NCI-H1436 treated with DMSO at 0.1 percent for 48 hours (cell line): ENCODE data around the gene DPCD.
"Not testable (repeated sequence)": the region's sequence is repeated elsewhere in the genome, so short reads cannot be mapped to it uniquely, and the experiment has no call there.

Experiments
- DNase-seq: peaks from one replicate; lab custom pipeline; 2025; lab: John Stamatoyannopoulos, UW

DPCD gene

GRCh38 chr10:101619983-101620382 is 31.9 kb downstream of the DPCD start:
- no peak for DNase-seq

DNA sequence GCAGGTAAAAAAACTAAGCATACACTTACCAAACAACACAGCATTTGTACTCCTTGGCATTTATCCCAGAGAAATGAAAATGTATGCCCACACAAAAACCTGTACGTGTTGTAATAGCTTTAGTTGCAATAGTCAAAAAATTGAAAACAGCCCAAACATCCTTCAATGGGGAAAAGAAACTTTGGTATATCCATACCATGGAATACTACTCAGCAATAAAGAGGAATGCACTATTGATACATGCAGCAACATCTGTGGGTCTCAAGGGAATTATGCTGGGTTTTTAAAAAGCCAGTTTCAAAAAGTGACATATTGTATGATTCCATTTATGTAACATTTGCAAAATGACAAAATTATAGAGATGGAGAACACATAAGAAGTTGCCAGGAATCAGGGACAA is 35.4 kb downstream of the DPCD start:
- DNase-seq, result no peak

- DNase-seq, result no peak
Observed at GRCh38 chr10:101624526-101625102, 36.5 kb downstream of the DPCD start.

DNA sequence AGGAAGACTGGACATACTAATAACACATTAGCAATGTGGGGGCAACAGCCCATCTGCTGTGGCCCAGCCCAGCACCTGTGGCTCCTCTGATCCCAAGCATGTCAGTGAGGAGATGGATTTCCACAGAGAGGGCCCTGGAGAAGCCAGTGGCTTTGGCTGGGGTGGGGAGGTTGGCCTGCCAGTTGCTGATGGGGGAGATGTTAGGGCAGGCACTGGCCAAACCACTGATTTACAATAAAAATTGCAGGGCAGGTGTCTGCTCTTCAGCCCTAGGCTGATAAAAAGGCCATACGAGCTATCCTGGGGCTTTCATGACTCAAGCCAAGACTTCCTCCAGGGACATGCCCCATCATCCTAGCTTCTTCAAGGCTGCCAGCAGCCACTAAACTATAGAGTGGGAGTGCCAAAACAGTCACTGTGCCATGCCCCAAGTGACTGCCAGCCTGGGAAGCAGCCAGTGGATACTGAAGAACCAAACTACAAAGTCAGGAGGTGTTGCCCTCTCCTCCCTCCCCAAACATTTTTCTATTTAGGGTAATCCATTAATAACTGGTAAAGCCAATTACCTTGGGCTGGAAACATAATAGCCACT is 37.8 kb downstream of the DPCD start:
- no peak for DNase-seq

DNA sequence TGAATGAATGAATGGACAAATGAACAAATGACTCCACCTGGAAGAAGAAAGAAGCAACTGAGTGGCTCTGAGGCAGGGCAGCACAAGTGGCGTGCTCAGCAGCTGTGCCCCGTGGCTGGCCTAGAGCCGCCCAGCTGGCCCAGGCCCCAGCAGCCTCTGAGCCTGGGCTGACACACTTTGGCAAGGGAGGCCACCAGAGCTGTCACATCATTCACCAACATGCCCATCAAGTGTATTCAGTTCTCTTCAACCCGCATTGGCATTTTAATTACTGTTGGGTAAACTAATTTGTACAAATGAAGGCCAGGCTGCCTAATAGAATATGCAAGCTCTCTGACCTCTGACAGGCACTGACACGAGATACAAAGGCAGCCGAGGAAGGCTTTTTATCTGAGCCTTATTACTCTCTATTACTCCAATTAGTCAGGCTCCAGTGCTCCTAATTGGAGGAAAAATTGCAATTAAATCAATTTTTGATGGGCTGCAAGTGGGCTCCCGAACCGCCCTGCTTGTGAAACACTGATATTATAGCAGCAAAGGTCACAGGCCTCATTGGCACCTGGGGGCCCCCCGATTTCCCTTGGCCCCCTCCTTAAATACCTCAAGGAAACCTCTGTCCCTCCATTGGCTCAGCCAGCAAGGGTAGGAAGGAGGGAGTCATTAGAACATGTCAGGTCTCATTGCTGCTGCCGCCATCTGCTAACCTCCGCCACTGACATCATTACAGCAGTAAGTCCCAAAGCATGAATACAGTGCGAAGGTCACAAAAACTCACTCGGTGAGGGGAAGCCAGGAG is 41.9 kb downstream of the DPCD start:
- DNase-seq, result no peak

DNA sequence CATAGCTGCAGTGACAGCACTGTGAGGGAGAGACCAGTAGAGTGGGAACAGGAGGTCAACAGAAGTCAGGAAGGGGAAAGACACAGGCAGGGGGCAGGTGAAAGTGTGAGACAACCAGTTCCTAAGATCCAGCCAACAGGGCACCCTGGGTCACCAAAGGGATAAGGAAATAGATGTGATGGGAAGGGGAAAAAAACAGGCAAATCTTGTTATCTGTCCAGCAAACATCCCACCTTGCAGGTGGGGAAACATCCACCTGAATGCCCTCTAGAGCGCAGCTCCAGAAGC is 42.5 kb downstream of the DPCD start:
- no peak for DNase-seq

DNA sequence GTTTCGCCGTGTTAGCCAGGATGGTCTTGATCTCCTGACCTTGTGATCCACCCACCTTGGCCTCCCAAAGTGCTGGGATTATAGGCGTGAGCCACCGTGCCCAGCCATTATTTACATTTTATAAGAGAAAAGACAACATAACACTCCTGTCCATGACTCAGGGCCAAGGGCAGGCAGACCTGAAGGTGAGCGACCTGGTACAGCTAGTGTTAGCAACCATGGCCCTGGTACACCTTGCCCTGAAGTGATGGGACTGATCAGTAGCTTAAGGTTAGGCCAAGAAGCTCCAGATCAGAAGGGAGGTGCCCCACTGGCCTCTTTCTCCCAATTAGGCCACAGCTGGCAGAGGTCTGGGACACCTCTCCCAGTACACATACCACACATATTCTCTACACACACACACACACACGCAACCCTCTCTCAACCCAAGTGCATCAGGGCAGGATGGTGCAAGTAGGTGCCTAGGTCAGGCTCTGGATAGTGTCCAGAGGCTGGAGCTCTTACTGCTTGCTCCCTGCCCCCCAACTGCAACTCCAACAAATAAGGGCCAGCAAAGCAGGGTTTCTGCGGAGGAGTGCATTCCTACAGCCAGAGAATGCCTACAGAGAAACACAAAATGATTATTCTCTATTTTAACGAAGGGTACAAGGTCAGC is 43.8 kb downstream of the DPCD start:
- no peak for DNase-seq

- DNase-seq, result not testable (repeated sequence)
Observed at GRCh38 chr10:101633510-101633909, 45.4 kb downstream of the DPCD start.

DNA sequence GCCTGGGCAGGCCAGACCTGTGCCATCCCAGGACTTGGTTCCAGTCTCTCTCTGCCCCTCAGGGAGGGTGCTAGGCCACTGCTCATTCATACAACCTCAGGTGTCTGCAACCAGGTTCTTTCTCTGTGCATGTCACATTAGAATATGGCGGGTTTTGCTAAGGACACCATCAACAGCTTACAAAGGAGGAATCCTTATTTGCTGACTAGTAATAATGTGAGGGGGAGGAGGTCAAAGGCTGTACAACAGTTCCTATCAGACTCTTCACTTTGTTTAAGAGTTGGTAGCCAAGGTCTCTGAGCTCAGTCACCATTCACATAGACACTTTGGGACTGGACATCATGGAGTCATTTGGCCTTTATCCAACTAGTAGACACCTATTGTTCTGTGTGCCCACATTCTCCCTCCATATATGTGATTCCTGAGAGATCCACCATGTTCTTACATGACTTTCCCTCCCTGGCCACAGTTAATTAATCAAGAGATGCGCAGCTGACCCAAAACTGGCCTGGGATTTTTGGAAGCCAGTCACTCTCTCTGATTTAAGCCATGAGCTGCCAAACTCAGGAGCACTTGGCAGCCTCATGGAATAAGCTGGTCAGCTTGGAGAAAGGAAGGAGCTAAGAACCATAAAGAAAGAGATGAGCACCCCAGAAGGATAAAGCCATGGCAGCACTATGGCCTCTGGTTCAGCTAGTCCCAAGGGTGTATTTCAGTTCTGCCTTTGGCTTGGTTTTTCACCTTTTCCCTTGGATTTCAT is 51.2 kb downstream of the DPCD start:
- no peak for DNase-seq

DNA sequence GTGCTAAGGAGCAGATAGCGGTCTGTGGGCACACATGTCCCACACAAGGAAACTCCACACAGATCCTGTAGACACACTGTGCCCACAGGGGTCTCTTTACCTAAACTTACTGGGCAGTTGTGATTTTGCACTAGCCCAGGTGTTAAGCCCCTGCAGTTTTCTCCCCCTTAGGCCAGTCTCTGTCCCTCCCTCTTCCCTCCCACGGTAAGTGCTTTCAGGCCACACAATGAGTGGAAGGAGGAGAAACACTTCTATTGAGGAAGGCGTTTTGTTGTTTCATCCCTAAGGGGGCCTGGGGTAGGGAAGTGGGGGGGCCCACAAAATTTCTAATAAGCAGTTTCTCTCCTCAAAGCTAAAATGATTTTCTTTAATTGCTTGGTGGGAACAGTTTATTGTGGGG is 55.4 kb downstream of the DPCD start:
- no peak for DNase-seq

- DNase-seq, result no peak
Observed at GRCh38 chr10:101644002-101644401, 55.9 kb downstream of the DPCD start.

- no peak for DNase-seq
Observed at GRCh38 chr10:101645659-101646058, 57.5 kb downstream of the DPCD start.

DNA sequence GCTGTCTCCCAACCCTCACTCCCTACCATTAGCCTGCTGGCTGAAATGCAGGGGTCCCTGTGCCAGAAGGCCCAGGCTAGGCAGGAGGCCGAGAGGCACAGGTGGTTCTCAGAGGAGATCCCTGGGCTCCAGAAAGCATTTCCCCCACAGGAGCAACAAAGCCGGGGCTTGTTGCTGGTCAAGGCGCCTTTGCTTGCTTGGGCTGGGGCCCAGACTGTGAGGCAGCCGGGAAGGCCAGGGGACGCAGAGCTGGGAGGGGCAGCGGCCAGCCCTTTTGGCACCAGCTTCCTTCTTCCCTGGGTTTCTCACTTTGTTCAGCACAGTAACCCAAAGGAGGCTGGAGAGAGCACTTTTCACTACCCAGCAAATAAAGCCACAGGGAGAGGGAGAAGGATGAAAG is 58.2 kb downstream of the DPCD start:
- DNase-seq, result no peak

DNA sequence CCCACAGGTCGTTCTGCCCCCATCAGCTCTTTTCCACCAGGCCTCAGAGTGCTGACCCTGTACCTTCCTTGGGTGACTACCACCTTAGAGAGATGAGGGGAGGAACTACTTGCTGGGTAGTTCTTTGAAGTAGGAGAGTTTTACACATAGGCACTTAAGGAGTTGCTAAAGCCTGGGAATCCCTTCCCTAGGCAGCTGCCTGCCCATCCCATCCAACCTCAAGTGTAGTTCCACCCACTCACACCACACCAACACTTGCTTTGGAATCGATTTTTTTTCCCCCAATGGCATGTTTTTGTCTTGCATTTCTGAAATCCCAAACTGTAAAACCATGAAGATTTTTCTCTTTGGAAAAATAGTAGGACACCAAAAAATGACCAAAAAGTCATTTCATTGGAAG is 59.1 kb downstream of the DPCD start:
- no peak for DNase-seq

- DNase-seq, result no peak
Observed at GRCh38 chr10:101649525-101650085, 61.5 kb downstream of the DPCD start.

- DNase-seq, result no peak
Observed at GRCh38 chr10:101650863-101651262, 62.7 kb downstream of the DPCD start.

- no peak for DNase-seq
Observed at GRCh38 chr10:101651336-101651735, 63.2 kb downstream of the DPCD start.

GRCh38 chr10:101653536-101653935 is 65.4 kb downstream of the DPCD start:
- DNase-seq, result no peak

GRCh38 chr10:101655570-101655969 is 67.4 kb downstream of the DPCD start:
- no peak for DNase-seq

GRCh38 chr10:101656890-101657289 is 68.8 kb downstream of the DPCD start:
- no peak for DNase-seq

DNA sequence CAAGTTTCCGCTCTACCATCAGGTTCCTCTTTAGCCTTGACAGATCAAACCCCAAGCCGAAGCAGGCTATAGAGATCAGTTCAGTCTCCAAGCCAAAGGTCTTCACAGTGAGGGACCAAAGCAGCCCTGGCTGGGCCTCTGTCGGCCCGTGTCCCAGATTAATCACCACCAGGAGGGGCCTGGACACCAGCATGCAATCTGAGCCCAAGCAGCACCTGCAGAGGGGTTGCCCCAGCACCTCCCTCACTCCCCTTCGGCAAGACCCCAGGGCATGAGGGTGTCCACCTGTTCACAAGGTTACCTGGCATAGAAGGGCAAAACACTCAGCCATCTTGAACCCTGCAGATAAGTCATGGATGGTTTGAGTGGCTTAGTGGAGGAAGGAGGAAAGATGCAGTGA is 70.9 kb downstream of the DPCD start:
- DNase-seq, result no peak
